HG03045 (cell line): ENCODE measurements around the gene DIP2C.

Experiments used
- ATAC-seq: cut with Tn5 transposase; IDR thresholded peaks from one replicate; pipeline ENCODE4 v1.9.1; 2021; ENCODE audit warnings: mild to moderate bottlenecking, moderate library complexity; ENCODE audit not compliant: unreplicated experiment

Gene DIP2C

GRCh38 chr10:559767-560047 lies 129.8 kb downstream of the DIP2C start:
- ATAC-seq: no peak

- ATAC-seq: no peak
Observed at GRCh38 chr10:558891-559766, 130.3 kb downstream of the DIP2C start.

- ATAC-seq: no peak
Observed at GRCh38 chr10:558364-558763, 131.1 kb downstream of the DIP2C start.

- no peak for ATAC-seq
Observed at GRCh38 chr10:557792-558328, 131.6 kb downstream of the DIP2C start.

GRCh38 chr10:556971-557637 lies 132.4 kb downstream of the DIP2C start:
- ATAC-seq: no peak

GRCh38 chr10:555682-556350 lies 133.7 kb downstream of the DIP2C start:
- no peak for ATAC-seq

GRCh38 chr10:555281-555680 lies 134.2 kb downstream of the DIP2C start:
- no peak for ATAC-seq

GRCh38 chr10:554182-554848 lies 135.2 kb downstream of the DIP2C start:
- ATAC-seq: no peak

GRCh38 chr10:553233-553632 lies 136.2 kb downstream of the DIP2C start:
- ATAC-seq: no peak

GRCh38 chr10:552679-553078 lies 136.8 kb downstream of the DIP2C start:
- ATAC-seq: no peak

GRCh38 chr10:551373-552252 lies 137.9 kb downstream of the DIP2C start:
- no peak for ATAC-seq

GRCh38 chr10:550665-551372 lies 138.6 kb downstream of the DIP2C start:
- no peak for ATAC-seq

- no peak for ATAC-seq
Observed at GRCh38 chr10:549391-549790, 140.1 kb downstream of the DIP2C start.

GRCh38 chr10:548238-548901 lies 141.1 kb downstream of the DIP2C start:
- ATAC-seq: no peak

GRCh38 chr10:547591-548081 lies 141.8 kb downstream of the DIP2C start:
- no peak for ATAC-seq

- ATAC-seq: no peak
Observed at GRCh38 chr10:546971-547590, 142.4 kb downstream of the DIP2C start.

- no peak for ATAC-seq
Observed at GRCh38 chr10:546451-546850, 143.0 kb downstream of the DIP2C start.
